Central memory CD8-positive, alpha-beta T cell (primary cell): ENCODE measurements around the gene ZNF432.
A peak's percentile ranks its signal among the peaks of the same experiment; 100 is the strongest.
"Not testable (repeated sequence)": the region's sequence is repeated elsewhere in the genome, so short reads cannot be mapped to it uniquely, and the experiment has no call there.

Experiments used
- ATAC-seq: fragments of 150-1000 bp; cut with Tn5 transposase; replicated peaks from 2 replicates; pipeline ENCODE4 v1.10.0; 2022; ENCODE audit warnings: mild to moderate bottlenecking, moderate FRiP score, moderate number of reproducible peaks; ENCODE audit not compliant: poor library complexity, severe bottlenecking; ENCODE audit errors: extremely low read depth
- DNase-seq, 2 donors: peaks; one replicate each; pipeline ENCODE4 v3.0.0; 2021; ENCODE audit warnings: low spot score in 2 of 2
- H3K27ac Mint-ChIP-seq: one replicate; pipeline ENCODE4 v1.8.0; 2022; ENCODE audit warnings: low read depth, mild to moderate bottlenecking, moderate library complexity, mixed read lengths
- H3K27me3 Mint-ChIP-seq: one replicate; pipeline ENCODE4 v1.8.0; 2022; ENCODE audit warnings: mixed read lengths
- H3K36me3 Mint-ChIP-seq: one replicate; pipeline ENCODE4 v1.8.0; 2022; ENCODE audit warnings: mild to moderate bottlenecking, moderate library complexity, mixed read lengths; ENCODE audit not compliant: insufficient read depth
- H3K4me1 Mint-ChIP-seq: one replicate; pipeline ENCODE4 v1.8.0; 2022; ENCODE audit warnings: mixed read lengths
- H3K4me3 Mint-ChIP-seq: one replicate; pipeline ENCODE4 v1.8.0; 2022; ENCODE audit warnings: mild to moderate bottlenecking, moderate library complexity, mixed read lengths
- H3K9me3 Mint-ChIP-seq: one replicate; pipeline ENCODE4 v1.8.0; 2022; ENCODE audit warnings: mixed read lengths

The ZNF432 gene

GRCh38 chr19:52034051-52034728 is 14.4 kb downstream of the ZNF432 start:
- Mint-ChIP-seq H3K4me1 (no peaks in the 10 kb centered on the region), H3K27me3 (no peaks in the 10 kb centered on the region), H3K4me3 (no peak overlapping the region), H3K36me3 (peaks cover 29% of the 10 kb centered on the region), H3K9me3 (peaks cover 35% of the 10 kb centered on the region), H3K27ac (no peak overlapping the region)
- no peak for DNase-seq
- ATAC-seq: no peak

GRCh38 chr19:52028780-52029123 is 19.9 kb downstream of the ZNF432 start:
- Mint-ChIP-seq H3K9me3 (peaks cover 15% of the 10 kb centered on the region), H3K27ac (peak overlapping the region; percentile 96), H3K4me1 (peaks cover 29% of the 10 kb centered on the region), H3K36me3 (peaks cover 29% of the 10 kb centered on the region), H3K4me3 (peak overlapping the region; percentile 95), H3K27me3 (no peaks in the 10 kb centered on the region)
- peak; percentile 35 for ATAC-seq
- DNase-seq: no peak

- peaks cover 14% of the 10 kb centered on the region for H3K9me3 Mint-ChIP-seq
These were observed 20.4 kb downstream of the ZNF432 start, which contains the start of gene ZNF614 for GRCh38 chr19:52028027-52028779. TSS of gene ZNF614 (minus strand) at chr19:52028379. CDS start at chr19:52025745, 2,634 bp downstream.

GRCh38 chr19:52026255-52026990 is 22.2 kb downstream of the ZNF432 start:
- peaks cover 42% of the 10 kb centered on the region for H3K36me3 Mint-ChIP-seq
- H3K4me3 Mint-ChIP-seq, H3K27ac Mint-ChIP-seq, DNase-seq, ATAC-seq, H3K27me3 Mint-ChIP-seq: not testable (repeated sequence)
- H3K4me1 Mint-ChIP-seq: peaks cover 33% of the 10 kb centered on the region
- peaks cover 20% of the 10 kb centered on the region for H3K9me3 Mint-ChIP-seq

More at GRCh38 chr19:52028027-52028779, 20.4 kb downstream of the ZNF432 start, which contains the start of gene ZNF614:
- ATAC-seq (peak; percentile 86), DNase-seq (peak; percentile 78 to 84)
- Mint-ChIP-seq H3K4me3 (peak within 1 kb of the TSS; percentile 95), H3K27ac (peak within 1 kb of the TSS; percentile 96), H3K4me1 (peaks cover 29% of the 10 kb centered on the region), H3K36me3 (peaks cover 34% of the 10 kb centered on the region), H3K27me3 (no peaks in the 10 kb centered on the region)

GRCh38 chr19:52024478-52024877 is 24.2 kb downstream of the ZNF432 start:
- not testable (repeated sequence) for H3K27me3 Mint-ChIP-seq, ATAC-seq, DNase-seq, H3K27ac Mint-ChIP-seq, H3K4me3 Mint-ChIP-seq
- peaks cover 46% of the 10 kb centered on the region for H3K36me3 Mint-ChIP-seq
- peaks cover 38% of the 10 kb centered on the region for H3K4me1 Mint-ChIP-seq
- peaks cover 30% of the 10 kb centered on the region for H3K9me3 Mint-ChIP-seq

- no peak overlapping the region for H3K27ac Mint-ChIP-seq
- peaks cover 44% of the 10 kb centered on the region for H3K36me3 Mint-ChIP-seq
- DNase-seq (no peak), ATAC-seq (no peak)
- peaks cover 20% of the 10 kb centered on the region for H3K4me1 Mint-ChIP-seq
- H3K27me3 Mint-ChIP-seq: no peaks in the 10 kb centered on the region
- no peak overlapping the region for H3K4me3 Mint-ChIP-seq
- H3K9me3 Mint-ChIP-seq: peaks cover 30% of the 10 kb centered on the region
These were observed 26.4 kb downstream of the ZNF432 start for GRCh38 chr19:52022193-52022592.

- Mint-ChIP-seq H3K9me3 (peaks cover 34% of the 10 kb centered on the region), H3K4me3 (no peak overlapping the region)
These were observed 28.1 kb downstream of the ZNF432 start for GRCh38 chr19:52020506-52020905.

GRCh38 chr19:52010674-52011073 is 38.0 kb downstream of the ZNF432 start:
- Mint-ChIP-seq H3K27me3 (no peaks in the 10 kb centered on the region), H3K36me3 (peaks cover 7% of the 10 kb centered on the region), H3K4me1 (peaks cover 17% of the 10 kb centered on the region), H3K9me3 (peaks cover 14% of the 10 kb centered on the region), H3K4me3 (no peak overlapping the region), H3K27ac (no peak overlapping the region)
- no peak for ATAC-seq
- DNase-seq: no peak

More at GRCh38 chr19:52020506-52020905, 28.1 kb downstream of the ZNF432 start:
- Mint-ChIP-seq H3K36me3 (peaks cover 50% of the 10 kb centered on the region), H3K4me1 (peaks cover 9% of the 10 kb centered on the region), H3K27me3 (no peaks in the 10 kb centered on the region), H3K27ac (no peak overlapping the region)
- ATAC-seq: no peak
- DNase-seq: no peak

- H3K36me3 Mint-ChIP-seq: peaks cover 7% of the 10 kb centered on the region
- ATAC-seq (peak; percentile 89), DNase-seq (peak; percentile 82 to 88)
- peak within 1 kb of the TSS; percentile 94 for H3K4me3 Mint-ChIP-seq
- peaks cover 17% of the 10 kb centered on the region for H3K4me1 Mint-ChIP-seq
- H3K9me3 Mint-ChIP-seq: peaks cover 14% of the 10 kb centered on the region
- H3K27me3 Mint-ChIP-seq: no peaks in the 10 kb centered on the region
- H3K27ac Mint-ChIP-seq: peak within 1 kb of the TSS; percentile 97
These were observed 40.7 kb downstream of the ZNF432 start, which contains the start of gene ZNF615 for GRCh38 chr19:52007806-52008557. TSS of gene ZNF615 (minus strand) at chr19:52008211. CDS start at chr19:52003711, 4,500 bp downstream.

- Mint-ChIP-seq H3K4me3 (peak overlapping the region; percentile 94), H3K9me3 (peaks cover 10% of the 10 kb centered on the region), H3K4me1 (peaks cover 17% of the 10 kb centered on the region), H3K27me3 (no peaks in the 10 kb centered on the region), H3K27ac (peak overlapping the region; percentile 97), H3K36me3 (peaks cover 5% of the 10 kb centered on the region)
- DNase-seq (no peak), ATAC-seq (no peak)
These were observed 41.2 kb downstream of the ZNF432 start for GRCh38 chr19:52007451-52007805.

- Mint-ChIP-seq H3K36me3 (peaks cover 18% of the 10 kb centered on the region), H3K9me3 (peaks cover 27% of the 10 kb centered on the region), H3K27me3 (no peaks in the 10 kb centered on the region), H3K4me3 (no peak overlapping the region), H3K4me1 (no peaks in the 10 kb centered on the region), H3K27ac (no peak overlapping the region)
- ATAC-seq (no peak), DNase-seq (no peak)
These were observed 54.5 kb downstream of the ZNF432 start for GRCh38 chr19:51994048-51994644.
